ENCODE measurements around the gene FMC1.

DNA sequence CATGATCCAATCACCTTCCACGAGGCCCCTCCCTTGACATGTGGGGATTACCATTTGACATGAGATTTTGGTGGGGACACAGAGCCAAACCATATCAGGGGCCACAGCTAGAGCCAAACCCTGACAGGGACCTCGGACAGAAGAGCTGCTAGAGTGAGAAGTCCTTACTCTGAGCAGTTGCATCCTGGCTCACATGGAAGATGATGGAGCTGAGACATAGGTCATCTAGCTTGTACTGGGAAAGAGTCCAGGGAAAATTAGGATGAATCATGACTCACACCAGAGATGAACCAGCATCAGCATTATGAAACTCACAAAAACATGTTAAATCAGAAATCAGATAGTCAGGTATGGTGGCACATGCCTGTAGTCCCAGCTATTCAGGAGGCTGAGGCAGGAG, 12.8 kb upstream of the FMC1 start:
- no peak for TF ChIP-seq CTCF (IDR thresholded peaks at IDR 0.05; ENCODE audit: low read depth, low read length)
- no peak for TF ChIP-seq EZH2phosphoT487 (IDR thresholded peaks at IDR 0.05; ENCODE audit: low read depth)

All from OCI-LY3 (cell line).